Stimulated activated CD8-positive, alpha-beta memory T cell treated with anti-CD3 and anti-CD28 coated beads, Interleukin-12 subunit alpha, Interleukin-12 subunit beta, amount 100 ng/mL, for 1 hour (primary cell): ENCODE results near the gene BCHE.

Experiments used
- DNase-seq: peaks from one replicate; pipeline ENCODE4 v3.0.0-alpha.2; 2020; ENCODE audit warnings: low read depth

Gene BCHE

DNA sequence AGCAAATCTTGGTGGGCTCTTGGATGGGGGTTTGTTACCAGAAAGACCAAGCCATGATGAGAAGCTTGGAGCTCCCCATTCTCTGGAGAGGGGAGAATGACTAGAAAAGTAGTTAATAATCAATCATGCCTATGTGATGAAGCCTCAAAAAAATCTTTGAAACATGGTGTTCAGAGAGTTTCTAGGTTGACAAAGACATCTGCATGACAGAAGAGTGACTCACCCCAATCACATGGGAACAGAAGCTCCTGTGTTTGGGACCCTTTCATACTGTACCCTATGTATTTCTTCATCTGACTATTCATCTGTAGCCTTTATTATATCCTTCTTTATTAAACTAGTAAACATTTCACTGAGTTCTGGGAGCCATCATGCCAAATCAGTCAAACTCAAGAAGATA is 87.4 kb downstream of the BCHE start:
- no peak for DNase-seq

GRCh38 chr3:165749241-165749640 is 88.0 kb downstream of the BCHE start:
- DNase-seq: no peak

DNA sequence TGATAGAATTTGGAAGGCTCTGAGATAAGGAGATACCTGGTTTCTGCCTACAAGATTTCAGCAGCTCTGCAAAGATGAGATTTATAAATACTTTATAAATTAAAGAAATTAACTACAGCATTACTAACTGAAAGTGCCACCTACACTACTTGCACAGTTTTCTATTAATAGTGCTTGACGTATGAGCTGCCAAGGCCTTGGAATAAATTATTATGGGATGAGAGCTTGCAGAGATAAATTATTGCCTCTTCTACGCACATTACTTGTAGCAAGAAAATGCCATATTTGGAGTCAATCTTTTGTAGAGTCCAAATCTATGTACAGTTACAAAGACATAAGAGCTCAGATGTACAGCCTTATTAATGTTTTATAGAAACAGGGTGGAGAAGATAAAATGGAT is 89.1 kb downstream of the BCHE start:
- DNase-seq: no peak

DNA sequence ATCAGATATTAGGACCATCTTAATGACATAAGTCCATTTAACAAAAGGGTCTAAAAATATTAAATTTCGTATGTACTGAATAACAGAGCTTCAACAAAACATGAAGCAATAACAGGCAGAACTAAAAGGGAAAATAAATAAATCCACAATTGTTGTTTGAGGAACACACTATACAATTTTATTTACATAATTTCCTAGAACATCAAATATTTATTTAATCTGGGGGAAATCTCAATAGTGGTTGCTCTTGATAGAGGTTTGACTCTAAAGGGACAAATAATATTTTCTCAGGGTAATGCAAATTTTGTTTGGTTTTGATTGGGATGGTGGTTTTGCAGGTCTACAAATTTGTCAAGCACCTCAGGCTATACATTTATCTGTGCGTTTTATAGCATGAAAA is 90.3 kb downstream of the BCHE start:
- DNase-seq: no peak

- DNase-seq: no peak
Measured at GRCh38 chr3:165744025-165744424, 93.2 kb downstream of the BCHE start.

- no peak for DNase-seq
Measured at GRCh38 chr3:165742351-165742750, 94.9 kb downstream of the BCHE start.

- DNase-seq: no peak
Measured at GRCh38 chr3:165729756-165730155, 107.5 kb downstream of the BCHE start.

- no peak for DNase-seq
Measured at GRCh38 chr3:165728924-165729323, 108.3 kb downstream of the BCHE start.

DNA sequence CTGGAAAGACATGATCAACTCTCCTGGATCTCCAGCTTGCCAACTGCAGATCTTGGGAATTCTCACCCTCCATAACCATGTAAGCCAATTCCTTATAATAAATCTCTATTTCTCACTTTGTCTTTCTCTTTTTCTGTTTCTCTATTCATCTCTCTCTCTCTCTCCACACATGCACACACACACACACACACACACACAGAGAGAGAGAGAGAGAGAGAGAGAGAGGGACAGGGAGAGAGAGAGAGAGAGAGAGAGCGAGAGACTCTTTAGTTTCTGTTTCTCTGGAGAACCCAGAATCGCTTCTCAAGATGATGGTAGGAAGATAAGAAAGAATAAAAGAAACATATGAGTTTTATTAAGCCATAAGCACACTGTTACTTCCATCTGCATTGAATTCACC is 111.9 kb downstream of the BCHE start:
- DNase-seq: no peak
